ENCODE data around the gene MOCS3.

The MOCS3 gene

GRCh38 chr20:51009303-51010042, 50.9 kb downstream of the MOCS3 start:
- DNase-seq (ENCODE audit: low read depth in 1 of 2, low spot score in 1 of 2) = no peak

- DNase-seq (ENCODE audit: low read depth in 1 of 2, low spot score in 1 of 2) = no peak
Observed at GRCh38 chr20:51010043-51010365, 51.4 kb downstream of the MOCS3 start.

GRCh38 chr20:51010932-51011331, 52.3 kb downstream of the MOCS3 start:
- DNase-seq (ENCODE audit: low read depth in 1 of 2, low spot score in 1 of 2) = no peak

- no peak for DNase-seq (ENCODE audit: low read depth in 1 of 2, low spot score in 1 of 2)
Observed at GRCh38 chr20:51011479-51011878, 52.9 kb downstream of the MOCS3 start.

GRCh38 chr20:51012357-51012756, 53.7 kb downstream of the MOCS3 start:
- DNase-seq (ENCODE audit: low read depth in 1 of 2, low spot score in 1 of 2) = no peak
